HG03045 (cell line): Measurements from ENCODE around the gene C19orf25.

Experiments used
- ATAC-seq: cut with Tn5 transposase; IDR thresholded peaks from one replicate; pipeline ENCODE4 v1.9.1; 2021; ENCODE audit warnings: mild to moderate bottlenecking, moderate library complexity; ENCODE audit not compliant: unreplicated experiment

Gene C19orf25

DNA sequence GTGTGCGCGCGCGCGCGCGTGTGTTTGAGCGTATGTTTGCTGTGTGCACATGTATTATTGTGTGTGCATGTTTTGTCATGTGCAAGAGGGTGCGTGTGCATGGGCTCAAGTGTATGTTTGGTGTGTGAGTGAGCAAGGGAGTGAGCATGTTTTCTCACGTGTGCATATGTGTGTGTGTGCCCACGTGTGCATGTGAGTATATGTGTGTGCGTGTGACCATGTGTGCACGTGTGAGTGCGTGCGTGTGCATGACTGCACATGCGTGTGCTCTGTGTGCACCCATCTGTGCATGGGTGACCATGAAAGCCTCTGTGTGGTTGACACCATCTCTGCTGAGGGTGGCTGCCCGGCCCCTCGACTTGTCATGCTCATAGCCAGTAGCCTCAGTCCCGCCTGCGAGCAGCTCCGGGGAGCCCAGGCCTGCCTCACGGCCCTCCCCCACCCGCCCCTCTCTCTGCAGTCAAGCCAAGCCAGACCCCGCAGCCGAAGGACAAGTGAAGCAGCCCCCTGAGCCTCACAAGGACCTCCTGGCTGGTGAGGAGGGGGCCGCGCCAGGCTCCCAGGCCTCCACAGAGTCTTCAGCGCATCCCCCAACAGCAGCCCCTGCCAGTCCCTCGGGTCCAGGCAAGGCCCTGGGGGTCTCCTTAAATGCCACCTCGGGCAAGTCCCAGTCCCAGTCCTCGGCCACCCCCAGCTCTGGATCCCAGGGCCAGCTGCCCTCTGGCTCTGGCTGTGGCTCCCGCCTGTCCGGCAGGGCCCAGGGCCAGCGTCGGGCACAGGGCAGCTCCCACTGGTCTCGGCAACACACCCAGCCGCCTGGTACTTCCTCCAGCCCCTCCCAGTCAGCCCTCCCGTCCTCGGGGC is 17.9 kb upstream of the C19orf25 start:
- no peak for ATAC-seq

- ATAC-seq = no peak
Measured at GRCh38 chr19:1495799-1496713, 17.0 kb upstream of the C19orf25 start.

DNA sequence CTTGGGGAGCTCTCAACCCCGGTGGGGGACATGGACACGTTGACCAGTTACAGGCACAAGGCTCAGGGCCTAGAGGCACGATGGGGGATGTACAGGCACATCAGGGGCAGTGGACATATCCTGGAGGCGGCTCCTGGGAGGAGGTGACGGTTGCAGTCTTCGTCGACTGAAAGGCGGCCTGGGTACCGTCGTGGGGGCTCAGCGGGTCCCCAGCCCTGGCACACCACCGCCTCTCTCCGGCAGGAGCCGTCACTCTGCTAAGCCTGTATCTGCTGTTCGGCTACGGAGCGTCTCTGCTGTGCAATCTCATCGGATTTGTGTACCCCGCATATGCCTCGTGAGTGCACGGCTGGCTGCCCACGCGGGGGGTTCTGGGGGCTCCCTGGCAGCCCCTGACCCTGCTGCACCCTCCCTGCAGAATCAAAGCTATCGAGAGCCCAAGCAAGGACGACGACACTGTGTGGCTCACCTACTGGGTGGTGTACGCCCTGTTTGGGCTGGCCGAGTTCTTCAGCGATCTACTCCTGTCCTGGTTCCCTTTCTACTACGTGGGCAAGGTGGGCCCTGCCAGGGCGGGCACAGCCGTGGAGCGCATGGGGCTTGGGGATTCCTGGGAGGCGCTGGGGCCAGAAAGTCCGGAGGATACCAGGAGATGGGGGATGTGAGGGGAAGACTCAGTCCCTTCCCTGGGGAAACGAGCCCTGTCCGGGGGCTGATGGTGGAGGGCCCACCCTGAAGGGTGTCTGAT is 16.2 kb upstream of the C19orf25 start:
- ATAC-seq = no peak

DNA sequence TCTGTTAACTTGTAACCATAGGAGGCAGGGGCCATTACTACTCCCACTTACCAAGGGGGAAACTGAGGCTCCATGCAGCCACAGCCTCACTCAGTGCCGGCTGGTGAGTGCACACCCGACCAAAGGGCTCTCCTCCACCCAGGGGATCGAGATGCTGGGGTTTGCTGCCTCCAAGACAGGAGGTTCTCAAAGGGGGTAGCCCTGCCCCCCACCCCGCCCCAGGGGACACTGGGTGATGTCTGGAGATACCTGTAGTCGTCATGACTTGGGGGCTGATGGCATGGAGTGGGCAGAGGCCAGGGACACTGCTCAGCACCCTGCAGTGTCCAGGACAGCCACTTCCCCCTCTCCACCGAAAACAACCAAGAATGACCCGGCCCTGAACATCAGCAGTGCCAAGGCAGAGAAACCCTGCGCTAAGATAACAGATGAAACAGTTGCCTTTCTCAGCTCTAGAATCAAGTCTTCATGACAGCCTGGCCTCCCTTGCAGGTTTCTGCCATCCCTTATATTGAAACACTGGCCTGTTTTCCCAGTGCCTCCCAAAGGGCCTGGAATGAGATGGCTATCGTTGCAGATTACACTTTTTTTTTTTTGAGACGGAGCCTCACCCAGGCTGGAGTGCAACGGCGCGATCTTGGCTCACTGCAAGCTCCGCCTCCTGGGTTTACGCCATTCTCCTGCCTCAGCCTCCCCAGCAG is 15.2 kb upstream of the C19orf25 start:
- no peak for ATAC-seq

GRCh38 chr19:1492474-1493006 is 13.5 kb upstream of the C19orf25 start:
- ATAC-seq = no peak

GRCh38 chr19:1491849-1492170 is 12.8 kb upstream of the C19orf25 start:
- ATAC-seq = no peak

DNA sequence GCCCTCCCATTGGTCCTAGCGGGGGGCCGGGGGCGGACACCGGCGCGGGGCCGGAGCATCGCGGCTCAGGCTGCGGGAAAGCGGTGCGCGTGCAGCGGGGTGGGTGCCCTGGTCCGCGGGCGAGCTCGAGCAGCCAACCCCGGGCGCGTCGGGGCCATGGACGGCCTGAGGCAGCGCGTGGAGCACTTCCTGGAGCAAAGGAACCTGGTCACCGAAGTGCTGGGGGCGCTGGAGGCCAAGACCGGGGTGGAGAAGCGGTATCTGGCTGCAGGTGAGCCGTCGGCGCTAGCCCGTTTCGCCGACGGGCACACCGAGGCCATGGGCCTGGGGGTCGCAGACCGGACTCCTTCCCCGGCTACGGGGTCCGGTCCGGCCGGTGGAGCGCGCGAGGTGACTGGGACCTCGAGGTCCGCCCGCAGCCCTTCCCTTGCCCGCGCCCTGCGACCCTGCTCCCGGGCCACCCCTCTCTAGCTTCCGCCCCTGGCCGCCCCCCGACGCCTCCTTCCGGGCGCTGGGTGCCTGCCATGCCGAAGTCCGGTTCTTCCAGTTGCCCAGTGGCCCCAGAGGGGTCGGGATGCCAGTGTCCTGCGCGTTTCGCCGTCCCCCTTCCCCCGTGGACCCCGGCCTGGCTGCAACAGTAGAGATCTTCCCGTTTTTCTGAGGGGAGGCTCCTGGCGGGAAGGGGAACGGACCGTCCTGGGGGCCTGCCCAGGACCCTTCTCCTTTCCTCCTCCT is 12.3 kb upstream of the C19orf25 start, which contains the start of gene REEP6:
Gene REEP6, plus strand, starts transcription at position 68 of the 735 bp plus-strand sequence. Its CDS starts 89 bp downstream, at position 157.
- ATAC-seq = no peak

DNA sequence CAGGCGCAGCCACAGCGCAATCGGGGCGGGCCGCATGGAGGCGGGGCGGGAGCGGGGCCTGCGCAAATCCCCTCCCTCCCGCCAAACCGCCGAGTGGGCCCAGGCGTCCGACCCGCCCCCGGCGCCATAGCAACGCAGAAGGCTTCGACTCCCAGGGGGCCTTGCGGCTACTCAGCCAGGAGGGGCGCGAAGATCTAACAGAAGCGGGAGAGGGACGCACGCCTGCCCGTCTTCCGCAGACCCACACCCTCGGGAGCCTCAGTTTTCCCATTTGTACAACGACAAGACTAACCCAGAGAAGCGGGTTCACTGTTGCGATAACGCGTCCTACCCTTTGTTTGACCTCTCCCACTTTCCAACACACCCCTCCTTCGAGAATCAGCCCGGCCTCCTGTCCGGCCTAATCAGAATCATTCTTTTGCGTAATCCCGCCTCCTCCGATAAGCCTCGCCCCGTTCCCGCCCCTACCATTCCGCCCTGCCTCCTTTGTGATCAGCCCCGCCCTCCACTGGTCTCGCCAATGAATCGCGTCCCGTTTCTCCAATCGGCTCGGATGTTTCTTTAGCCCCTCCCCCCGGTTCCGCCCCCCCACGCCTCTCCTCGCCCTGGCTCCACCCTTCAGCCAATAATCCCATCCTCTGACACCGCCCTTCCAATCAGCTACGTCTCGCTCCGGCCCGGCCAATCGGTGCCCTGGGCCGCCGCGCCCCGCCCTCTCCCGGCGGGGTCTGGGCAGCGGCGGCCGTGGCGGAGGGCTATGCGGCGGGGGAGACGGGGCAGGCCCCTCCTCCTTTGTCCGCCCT is 11.5 kb upstream of the C19orf25 start, which contains the start of gene PCSK4:
Gene PCSK4, minus strand, starts transcription at position 40 of the 803 bp plus-strand sequence. Its CDS starts 4 bp downstream, at position 36.
- peak; percentile 79 for ATAC-seq

- ATAC-seq = no peak
Measured at GRCh38 chr19:1489463-1490310, 10.7 kb upstream of the C19orf25 start.

- no peak for ATAC-seq
Measured at GRCh38 chr19:1488282-1488601, 9.2 kb upstream of the C19orf25 start.

DNA sequence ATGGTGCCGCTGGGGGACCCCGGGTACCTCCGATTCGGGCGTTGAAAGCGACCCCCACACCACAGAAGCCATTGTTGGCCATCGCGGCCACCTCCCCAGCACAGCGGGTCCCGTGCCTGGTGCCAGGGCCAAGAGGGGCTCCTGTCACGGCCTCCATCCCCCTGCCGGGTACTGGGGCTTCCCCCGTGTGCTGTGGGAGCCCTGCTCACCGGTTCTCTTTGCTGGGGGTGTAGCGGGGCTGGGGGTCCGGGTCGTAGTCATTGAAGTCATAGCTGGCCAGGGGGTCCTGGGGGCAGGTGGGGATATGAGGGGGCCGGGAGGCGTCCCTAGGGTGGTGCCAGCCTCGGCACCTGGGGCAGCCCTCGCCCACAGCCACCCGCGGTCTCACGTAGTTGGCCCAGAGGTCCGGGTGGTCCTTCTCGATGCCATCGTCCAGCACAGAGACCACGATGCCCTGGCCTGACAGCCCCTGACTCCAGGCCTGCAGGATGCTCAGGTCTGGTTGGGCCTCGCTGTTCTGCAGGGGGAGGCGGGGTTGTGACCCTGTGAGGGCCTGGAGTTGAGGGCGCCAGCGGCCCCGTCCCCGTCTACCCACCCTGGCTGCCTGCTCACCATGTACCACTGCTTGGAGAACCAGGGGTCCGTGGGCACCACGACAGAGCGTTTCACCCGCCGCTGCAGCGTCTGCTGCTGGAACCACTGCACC is 8.7 kb upstream of the C19orf25 start:
- ATAC-seq = no peak

- ATAC-seq = no peak
Measured at GRCh38 chr19:1486720-1487575, 7.9 kb upstream of the C19orf25 start.

DNA sequence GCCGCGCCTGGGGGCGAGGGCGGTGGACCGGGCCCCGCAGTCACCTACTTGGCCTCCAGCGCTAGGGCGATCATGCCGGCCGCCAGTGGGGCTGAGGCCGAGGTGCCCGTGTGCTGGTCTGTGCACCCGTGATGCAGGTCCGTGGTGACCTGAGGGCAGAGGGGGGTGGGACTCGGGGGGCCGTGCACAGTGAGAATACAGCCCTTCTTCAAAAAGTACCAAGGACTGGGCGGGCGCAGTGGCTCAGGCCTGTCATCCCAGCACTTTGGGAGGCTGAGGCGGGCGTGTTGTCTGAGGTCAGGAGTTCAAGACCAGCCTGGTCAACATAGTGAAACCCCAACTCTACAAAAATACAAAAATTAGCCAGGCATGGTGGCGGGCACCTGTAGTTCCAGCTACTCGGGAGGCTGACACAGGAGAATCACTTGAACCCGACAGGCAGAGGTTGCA is 5.0 kb upstream of the C19orf25 start:
- no peak for ATAC-seq

GRCh38 chr19:1483131-1483978 is 4.3 kb upstream of the C19orf25 start:
- no peak for ATAC-seq
